Measurements from ENCODE around the gene AHR.

GRCh38 chr7:17266565-17266964 is 31.9 kb upstream of the AHR start:
- no peak for TF ChIP-seq CTCF (optimal IDR thresholded peaks at IDR 0.05 in 1 of 3, IDR thresholded peaks at IDR 0.05 in 1 of 3, conservative IDR thresholded peaks at IDR 0.05 in 1 of 3; ENCODE audit: extremely low read depth in 1 of 3, insufficient read depth in 2 of 3, low read length in 3 of 3)
- no peak for TF ChIP-seq EZH2 (IDR thresholded peaks at IDR 0.05; ENCODE audit: low read length)
